RWPE1 (cell line): Measurements from ENCODE around the gene SMCO2.

ENCODE experiments used
- CTCF ChIA-PET: fragments of 350-600 bp; sonication (Branson Sonifier 250); formaldehyde crosslinking; extraction: SDS; loops from one replicate; lab custom pipeline; 2021; lab: Yijun Ruan, JAX
- POLR2A ChIA-PET: fragments of 400-600 bp; formaldehyde crosslinking; extraction: SDS; loops from one replicate; lab custom pipeline; 2020; ENCODE audit warnings: antibody characterized with exemption; ENCODE audit not compliant: low non-redundant PET; lab: Yijun Ruan, JAX
- DNase-seq: peaks from one replicate; pipeline ENCODE4 v3.0.0; 2012; ENCODE audit warnings: low spot score
- H3K27ac ChIP-seq: fragments of 450-650 bp; 2 replicates; pipeline ENCODE4 v1.5.1; 2017
- CTCF ChIP-seq: fragments of 450-650 bp; conservative IDR thresholded peaks from 2 replicates; pipeline ENCODE4 v1.5.1; 2017; ENCODE audit warnings: low read depth, mild to moderate bottlenecking

Gene SMCO2

GRCh38 chr12:27431185-27431584 lies 15.4 kb upstream of the SMCO2 start:
- TF ChIP-seq CTCF: no peak

GRCh38 chr12:27434673-27435565 lies 11.6 kb upstream of the SMCO2 start:
- DNase-seq: peak; percentile 42
- peak; percentile 62 for TF ChIP-seq CTCF
- ChIA-PET CTCF (interaction anchor here (0.6 to 1.9 kb wide), 10 partner anchors 10 to 274 kb away, joined by 3 to 6 read pairs (median 4); partner anchors contain the start of gene PPFIBP1), POLR2A (no interaction called here)
- no peak overlapping the region for H3K27ac ChIP-seq

More at GRCh38 chr12:27431185-27431584, 15.4 kb upstream of the SMCO2 start:
- ChIA-PET CTCF (interaction anchor here (0.6 kb wide), 1 partner anchor 133 kb away, joined by 9 read pairs; no protein-coding TSS in a partner anchor), POLR2A (no interaction called here)
- no peak overlapping the region for H3K27ac ChIP-seq
- no peak for DNase-seq

- H3K27ac ChIP-seq: no peak overlapping the region
- no peak for DNase-seq
- ChIA-PET POLR2A (no interaction called here), CTCF (interaction anchor here (0.6 to 0.9 kb wide), 3 partner anchors 17 to 211 kb away, joined by 3 read pairs; no protein-coding TSS in a partner anchor)
- no peak for TF ChIP-seq CTCF
These were observed 10.5 kb upstream of the SMCO2 start for GRCh38 chr12:27436029-27436428.

- POLR2A ChIA-PET: no interaction called here
- CTCF ChIA-PET: interaction anchor here (0.5 to 0.9 kb wide), 3 partner anchors 17 to 211 kb away, joined by 3 read pairs; no protein-coding TSS in a partner anchor
These were observed 9.8 kb upstream of the SMCO2 start for GRCh38 chr12:27436768-27437167.

GRCh38 chr12:27437839-27438238 lies 8.7 kb upstream of the SMCO2 start:
- TF ChIP-seq CTCF: no peak
- DNase-seq: no peak
- ChIA-PET CTCF (interaction anchor here (0.6 kb wide), 1 partner anchor 215 kb away, joined by 4 read pairs; no protein-coding TSS in a partner anchor), POLR2A (no interaction called here)
- H3K27ac ChIP-seq: no peak overlapping the region

More at GRCh38 chr12:27436768-27437167, 9.8 kb upstream of the SMCO2 start:
- no peak for TF ChIP-seq CTCF
- DNase-seq: no peak
- no peak overlapping the region for H3K27ac ChIP-seq

- no peak overlapping the region for H3K27ac ChIP-seq
- ChIA-PET CTCF (no interaction called here), POLR2A (no interaction called here)
- DNase-seq: no peak
- TF ChIP-seq CTCF: no peak
These were observed 1.2 kb downstream of the SMCO2 start for GRCh38 chr12:27447761-27448160.
